Progenitor cell of endocrine pancreas (in vitro differentiated cells): ENCODE measurements around the gene TYSND1. TPM values are rescaled to one million over a fixed set of nuclear protein-coding genes. Genes with fewer than 3 reads are reported as not detected.
"Not testable (repeated sequence)": the region's sequence is repeated elsewhere in the genome, so short reads cannot be mapped to it uniquely, and the experiment has no call there.

Experiments used
- DNase-seq: peaks from one replicate; pipeline ENCODE4 v3.0.0; 2021; ENCODE audit warnings: low spot score; ENCODE audit not compliant: unreplicated experiment
- H3K27ac Mint-ChIP-seq: 2 replicates; pipeline ENCODE4 v1.8.0; 2021; ENCODE audit warnings: mild to moderate bottlenecking, moderate library complexity, mixed read lengths
- H3K27me3 Mint-ChIP-seq: 2 replicates; pipeline ENCODE4 v1.8.0; 2021; ENCODE audit warnings: mixed read lengths
- H3K36me3 Mint-ChIP-seq: 2 replicates; pipeline ENCODE4 v1.8.0; 2022; ENCODE audit warnings: mixed read lengths; ENCODE audit not compliant: insufficient read depth
- H3K4me1 Mint-ChIP-seq: 2 replicates; pipeline ENCODE4 v1.8.0; 2021; ENCODE audit warnings: low read depth, mixed read lengths
- H3K4me3 Mint-ChIP-seq: 2 replicates; pipeline ENCODE4 v1.8.0; 2021; ENCODE audit warnings: low read depth, mild to moderate bottlenecking, moderate library complexity, mixed read lengths
- H3K9me3 Mint-ChIP-seq: 2 replicates; pipeline ENCODE4 v1.8.0; 2021; ENCODE audit warnings: low read depth, mixed read lengths
- total RNA-seq: library from RNA; stranded (reverse); gene quantifications from 2 replicates; pipeline ENCODE4 v1.2.1, GENCODE V29; 2021
- TF ChIP-seq, protein P1 (sequence below): fragments of 200-600 bp; sonication (generic); IDR thresholded peaks from one replicate; pipeline ENCODE4 v1.5.0; 2021; ENCODE audit warnings: antibody characterized with exemption, mild to moderate bottlenecking; ENCODE audit not compliant: unreplicated experiment

Gene TYSND1
- total RNA-seq, 1 donor from 2014 or later, result 12.6 TPM

GRCh38 chr10:70124918-70125317 is 21.6 kb downstream of the TYSND1 start:
- Mint-ChIP-seq H3K36me3 (peaks cover 5% of the 10 kb centered on the region), H3K4me1 (peaks cover 5% of the 10 kb centered on the region), H3K27me3 (no peaks in the 10 kb centered on the region), H3K4me3 (no peak overlapping the region), H3K27ac (no peak overlapping the region), H3K9me3 (no peaks in the 10 kb centered on the region)
- DNase-seq, result no peak
- TF ChIP-seq, protein P1, sequence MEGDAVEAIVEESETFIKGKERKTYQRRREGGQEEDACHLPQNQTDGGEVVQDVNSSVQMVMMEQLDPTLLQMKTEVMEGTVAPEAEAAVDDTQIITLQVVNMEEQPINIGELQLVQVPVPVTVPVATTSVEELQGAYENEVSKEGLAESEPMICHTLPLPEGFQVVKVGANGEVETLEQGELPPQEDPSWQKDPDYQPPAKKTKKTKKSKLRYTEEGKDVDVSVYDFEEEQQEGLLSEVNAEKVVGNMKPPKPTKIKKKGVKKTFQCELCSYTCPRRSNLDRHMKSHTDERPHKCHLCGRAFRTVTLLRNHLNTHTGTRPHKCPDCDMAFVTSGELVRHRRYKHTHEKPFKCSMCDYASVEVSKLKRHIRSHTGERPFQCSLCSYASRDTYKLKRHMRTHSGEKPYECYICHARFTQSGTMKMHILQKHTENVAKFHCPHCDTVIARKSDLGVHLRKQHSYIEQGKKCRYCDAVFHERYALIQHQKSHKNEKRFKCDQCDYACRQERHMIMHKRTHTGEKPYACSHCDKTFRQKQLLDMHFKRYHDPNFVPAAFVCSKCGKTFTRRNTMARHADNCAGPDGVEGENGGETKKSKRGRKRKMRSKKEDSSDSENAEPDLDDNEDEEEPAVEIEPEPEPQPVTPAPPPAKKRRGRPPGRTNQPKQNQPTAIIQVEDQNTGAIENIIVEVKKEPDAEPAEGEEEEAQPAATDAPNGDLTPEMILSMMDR, result no peak

- Mint-ChIP-seq H3K4me1 (peaks cover 10% of the 10 kb centered on the region), H3K27ac (peak overlapping the region; percentile 51), H3K27me3 (no peaks in the 10 kb centered on the region), H3K9me3 (no peaks in the 10 kb centered on the region), H3K4me3 (no peak overlapping the region), H3K36me3 (peaks cover 5% of the 10 kb centered on the region)
- no peak for DNase-seq
- TF ChIP-seq, protein P1, result no peak
Observed at GRCh38 chr10:70124415-70124814, 22.1 kb downstream of the TYSND1 start.

GRCh38 chr10:70123817-70124216 is 22.7 kb downstream of the TYSND1 start:
- no peak overlapping the region for H3K27ac Mint-ChIP-seq
- no peaks in the 10 kb centered on the region for H3K27me3 Mint-ChIP-seq
- peaks cover 10% of the 10 kb centered on the region for H3K4me1 Mint-ChIP-seq
- H3K9me3 Mint-ChIP-seq, result no peaks in the 10 kb centered on the region
- H3K4me3 Mint-ChIP-seq, result no peak overlapping the region
- TF ChIP-seq, protein P1, result no peak
- DNase-seq, result no peak
- peaks cover 5% of the 10 kb centered on the region for H3K36me3 Mint-ChIP-seq

- H3K27me3 Mint-ChIP-seq, H3K27ac Mint-ChIP-seq, H3K9me3 Mint-ChIP-seq, H3K4me3 Mint-ChIP-seq, DNase-seq, H3K36me3 Mint-ChIP-seq: not testable (repeated sequence)
- peaks cover 10% of the 10 kb centered on the region for H3K4me1 Mint-ChIP-seq
Observed at GRCh38 chr10:70123166-70123565, 23.3 kb downstream of the TYSND1 start.

GRCh38 chr10:70122742-70123141 is 23.8 kb downstream of the TYSND1 start:
- Mint-ChIP-seq H3K9me3 (no peaks in the 10 kb centered on the region), H3K27ac (no peak overlapping the region), H3K27me3 (no peaks in the 10 kb centered on the region), H3K4me3 (no peak overlapping the region), H3K4me1 (peaks cover 10% of the 10 kb centered on the region), H3K36me3 (peaks cover 5% of the 10 kb centered on the region)
- TF ChIP-seq, protein P1, result no peak
- DNase-seq, result no peak

- Mint-ChIP-seq H3K36me3 (peaks cover 8% of the 10 kb centered on the region), H3K4me1 (peaks cover 10% of the 10 kb centered on the region), H3K4me3 (no peak overlapping the region), H3K27me3 (no peaks in the 10 kb centered on the region), H3K27ac (no peak overlapping the region), H3K9me3 (no peaks in the 10 kb centered on the region)
- TF ChIP-seq, protein P1, result no peak
- no peak for DNase-seq
Observed at GRCh38 chr10:70121281-70121949, 25.1 kb downstream of the TYSND1 start.
